PC-3 (cell line): ENCODE measurements around the gene VSTM4. TPM values are rescaled to one million over a fixed set of nuclear protein-coding genes. Genes with fewer than 3 reads are reported as not detected.

Source experiments
- ATAC-seq: fragments of 200-7000 bp; cut with Tn5 transposase; 2 replicates; pipeline ENCODE4 v1.9.1; 2020; ENCODE audit warnings: mild to moderate bottlenecking, moderate library complexity
- BruUV-seq: library from RNA; stranded (reverse); fragments of 400-500 nt; replicated peaks from 2 replicates; lab custom pipeline; 2021; lab: Mats Ljungman, UMichigan
- CTCF ChIA-PET: fragments of 300-600 bp; sonication (Branson Sonifier 250); formaldehyde crosslinking; loops from one replicate; lab custom pipeline; 2022; ENCODE audit warnings: antibody characterized with exemption; lab: Charles Lee
- POLR2A ChIA-PET: fragments of 300-600 bp; sonication (Branson Sonifier 250); formaldehyde crosslinking; loops from one replicate; lab custom pipeline; 2022; ENCODE audit warnings: antibody characterized with exemption; ENCODE audit not compliant: unreplicated experiment; lab: Charles Lee
- DNase-seq: peaks from one replicate; pipeline ENCODE4 v3.0.0-alpha.2; 2015
- H2AFZ ChIP-seq: fragments of 300-600 bp; sonication (generic); 2 replicates; pipeline ENCODE4 v1.6.0; 2016; ENCODE audit warnings: antibody characterized with exemption, low read length
- H3F3A ChIP-seq: fragments of 300-600 bp; sonication (generic); one replicate; pipeline ENCODE4 v1.6.0; 2017; ENCODE audit warnings: antibody characterized with exemption, low read length, control low read depth, mild to moderate bottlenecking; ENCODE audit not compliant: unreplicated experiment
- H3K27ac ChIP-seq: fragments of 300-600 bp; sonication (generic); 2 replicates; pipeline ENCODE4 v1.5.1; 2016; ENCODE audit warnings: mild to moderate bottlenecking, low read length
- H3K27me3 ChIP-seq: fragments of 300-600 bp; sonication (generic); 2 replicates; pipeline ENCODE4 v1.6.1; 2016; ENCODE audit warnings: low read length, mixed read lengths
- H3K36me3 ChIP-seq: fragments of 300-600 bp; sonication (generic); 2 replicates; pipeline ENCODE4 v1.6.1; 2016; ENCODE audit warnings: low read depth, mixed run types, low read length, mixed read lengths
- H3K4me1 ChIP-seq: fragments of 300-600 bp; sonication (generic); 2 replicates; pipeline ENCODE4 v1.5.1; 2016; ENCODE audit warnings: low read length; ENCODE audit not compliant: insufficient read depth
- H3K4me2 ChIP-seq: fragments of 300-600 bp; sonication (generic); 2 replicates; pipeline ENCODE4 v1.6.0; 2016; ENCODE audit warnings: low read length
- H3K4me3 ChIP-seq: fragments of 300-600 bp; sonication (generic); 2 replicates; pipeline ENCODE4 v1.5.1; 2016; ENCODE audit warnings: mild to moderate bottlenecking, low read length, mixed read lengths
- H3K79me2 ChIP-seq: fragments of 300-600 bp; sonication (generic); 2 replicates; pipeline ENCODE4 v1.6.1; 2017; ENCODE audit warnings: low read length, mixed read lengths
- H3K9ac ChIP-seq: fragments of 300-600 bp; sonication (generic); 2 replicates; pipeline ENCODE4 v1.6.0; 2016; ENCODE audit warnings: mild to moderate bottlenecking, low read length
- H3K9me2 ChIP-seq: fragments of 300-600 bp; sonication (generic); replicated peaks from 2 replicates; pipeline ENCODE4 v1.6.1; 2016; ENCODE audit warnings: mixed run types, low read length, mixed read lengths
- H3K9me3 ChIP-seq: fragments of 300-600 bp; sonication (generic); 2 replicates; pipeline ENCODE4 v1.6.1; 2016; ENCODE audit warnings: low read length, mixed read lengths
- H4K20me1 ChIP-seq: fragments of 300-600 bp; sonication (generic); 2 replicates; pipeline ENCODE4 v1.6.1; 2016; ENCODE audit warnings: low read length, mixed read lengths
- EZH2 ChIP-seq: fragments of 300-600 bp; sonication (generic); IDR thresholded peaks from one replicate; pipeline ENCODE4 v1.6.1; 2017; ENCODE audit warnings: antibody characterized with exemption, mild to moderate bottlenecking, low read length; ENCODE audit not compliant: unreplicated experiment
- EZH2phosphoT487 ChIP-seq: fragments of 300-600 bp; sonication (generic); IDR thresholded peaks from 2 replicates; pipeline ENCODE4 v1.6.1; 2018; ENCODE audit warnings: mild to moderate bottlenecking, antibody characterized with exemption, low read length, borderline replicate concordance
- intact Hi-C: fragments of 100-400 bp; cut with micrococcal nuclease; formaldehyde crosslinking; loops from 2 replicates; pipeline ENCODE4 v1.9.0; 2023
- total RNA-seq: library from RNA; depleted of rRNA; stranded (reverse); fragments of >200 nt; gene quantifications from 2 replicates; pipeline ENCODE4 v1.2.3, GENCODE V29; 2014
- TF ChIP-seq, protein P1 (sequence below): fragments of 300-600 bp; sonication (generic); conservative IDR thresholded peaks from 2 replicates; pipeline ENCODE4 v1.5.1; 2017; ENCODE audit warnings: antibody characterized with exemption, low read depth, mild to moderate bottlenecking, low read length

Gene VSTM4
- total RNA-seq, 1 experiment from 2014 or later = not detected

DNA sequence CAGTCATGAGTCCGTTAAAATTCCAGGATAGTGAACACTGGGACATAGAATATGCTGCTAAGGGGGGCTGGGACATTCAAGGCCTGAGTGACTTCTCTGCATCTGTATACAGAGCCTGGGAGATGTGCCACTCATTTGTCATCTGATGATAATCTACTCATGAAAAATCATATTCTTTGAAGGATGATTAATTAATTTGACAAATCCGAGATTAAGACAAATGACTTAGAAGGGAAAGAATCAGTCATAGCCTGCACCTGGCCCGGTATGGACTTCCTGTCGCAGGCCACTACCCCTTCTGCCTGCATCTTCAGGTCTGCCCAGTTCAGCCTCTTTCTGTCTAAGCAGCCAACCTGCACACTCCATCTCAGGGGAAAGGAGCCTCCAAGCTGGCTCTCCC is 37.3 kb upstream of the VSTM4 start:
- no peak overlapping the region for H3K4me3 ChIP-seq
- H3K9me3 ChIP-seq = no peaks in the 10 kb centered on the region
- ChIA-PET CTCF (no interaction called here), POLR2A (no interaction called here)
- H2AFZ ChIP-seq = no peak overlapping the region
- H3K9ac ChIP-seq = no peak overlapping the region
- peaks cover 81% of the 10 kb centered on the region for H3K27me3 ChIP-seq
- H3K9me2 ChIP-seq = no peaks in the 10 kb centered on the region
- H3K4me1 ChIP-seq = no peaks in the 10 kb centered on the region
- H3K36me3 ChIP-seq = no peaks in the 10 kb centered on the region
- H3F3A ChIP-seq = no peaks in the 10 kb centered on the region
- TF ChIP-seq EZH2phosphoT487 (no peak), EZH2 (no peak)
- TF ChIP-seq, protein P1, sequence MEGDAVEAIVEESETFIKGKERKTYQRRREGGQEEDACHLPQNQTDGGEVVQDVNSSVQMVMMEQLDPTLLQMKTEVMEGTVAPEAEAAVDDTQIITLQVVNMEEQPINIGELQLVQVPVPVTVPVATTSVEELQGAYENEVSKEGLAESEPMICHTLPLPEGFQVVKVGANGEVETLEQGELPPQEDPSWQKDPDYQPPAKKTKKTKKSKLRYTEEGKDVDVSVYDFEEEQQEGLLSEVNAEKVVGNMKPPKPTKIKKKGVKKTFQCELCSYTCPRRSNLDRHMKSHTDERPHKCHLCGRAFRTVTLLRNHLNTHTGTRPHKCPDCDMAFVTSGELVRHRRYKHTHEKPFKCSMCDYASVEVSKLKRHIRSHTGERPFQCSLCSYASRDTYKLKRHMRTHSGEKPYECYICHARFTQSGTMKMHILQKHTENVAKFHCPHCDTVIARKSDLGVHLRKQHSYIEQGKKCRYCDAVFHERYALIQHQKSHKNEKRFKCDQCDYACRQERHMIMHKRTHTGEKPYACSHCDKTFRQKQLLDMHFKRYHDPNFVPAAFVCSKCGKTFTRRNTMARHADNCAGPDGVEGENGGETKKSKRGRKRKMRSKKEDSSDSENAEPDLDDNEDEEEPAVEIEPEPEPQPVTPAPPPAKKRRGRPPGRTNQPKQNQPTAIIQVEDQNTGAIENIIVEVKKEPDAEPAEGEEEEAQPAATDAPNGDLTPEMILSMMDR = no peak
- no peaks in the 10 kb centered on the region for H3K79me2 ChIP-seq
- no TSS peak for BruUV-seq
- no peak for DNase-seq
- intact Hi-C loops = no loop called here
- H3K4me2 ChIP-seq = no peak overlapping the region
- ATAC-seq = no peak
- no peaks in the 10 kb centered on the region for H4K20me1 ChIP-seq
- H3K27ac ChIP-seq = no peak overlapping the region

GRCh38 chr10:49152037-49152436 is 36.7 kb upstream of the VSTM4 start:
- Histone ChIP-seq H3F3A (no peaks in the 10 kb centered on the region), H3K9me2 (no peaks in the 10 kb centered on the region), H3K36me3 (no peaks in the 10 kb centered on the region), H2AFZ (no peak overlapping the region), H3K27me3 (peaks cover 75% of the 10 kb centered on the region), H4K20me1 (no peaks in the 10 kb centered on the region), H3K4me1 (no peaks in the 10 kb centered on the region), H3K27ac (no peak overlapping the region), H3K79me2 (no peaks in the 10 kb centered on the region), H3K4me3 (no peak overlapping the region), H3K9me3 (no peaks in the 10 kb centered on the region), H3K9ac (no peak overlapping the region), H3K4me2 (no peak overlapping the region)
- BruUV-seq = no TSS peak
- intact Hi-C loops = no loop called here
- no peak for ATAC-seq
- ChIA-PET CTCF (no interaction called here), POLR2A (no interaction called here)
- DNase-seq = no peak
- TF ChIP-seq EZH2 = no peak
- TF ChIP-seq, protein P1 = no peak
- no peak for TF ChIP-seq EZH2phosphoT487

DNA sequence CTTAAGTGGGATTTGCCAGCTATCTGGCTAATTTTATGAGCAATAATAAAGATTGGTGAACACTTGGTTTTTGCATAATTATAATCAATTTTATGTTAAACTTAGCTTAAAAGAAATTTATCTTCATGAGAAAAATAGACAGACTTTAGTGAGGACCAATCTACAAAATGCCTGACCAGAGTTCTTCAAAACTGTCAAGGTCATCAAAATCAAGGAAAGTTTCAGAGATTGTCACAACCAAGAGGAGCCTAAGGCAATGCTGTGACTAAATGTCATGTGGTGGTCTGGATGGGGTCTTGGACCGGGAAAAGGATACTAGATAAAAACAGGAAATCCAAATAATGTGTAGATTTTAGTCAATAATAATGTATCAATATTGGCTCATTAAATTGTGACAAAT is 36.2 kb upstream of the VSTM4 start:
- ATAC-seq = no peak

More for the DNA sequence above, 36.2 kb upstream of the VSTM4 start:
- peaks cover 70% of the 10 kb centered on the region for H3K27me3 ChIP-seq
- no peaks in the 10 kb centered on the region for H3K79me2 ChIP-seq
- no peaks in the 10 kb centered on the region for H3K4me1 ChIP-seq
- no peak overlapping the region for H3K4me3 ChIP-seq
- no peak overlapping the region for H3K9ac ChIP-seq
- H3K4me2 ChIP-seq = no peak overlapping the region
- ChIA-PET POLR2A (no interaction called here), CTCF (no interaction called here)
- no peak overlapping the region for H3K27ac ChIP-seq
- intact Hi-C loops = no loop called here
- no peaks in the 10 kb centered on the region for H3K9me3 ChIP-seq
- no peaks in the 10 kb centered on the region for H3F3A ChIP-seq
- TF ChIP-seq, protein P1 = no peak
- TF ChIP-seq EZH2 (no peak), EZH2phosphoT487 (no peak)
- BruUV-seq = no TSS peak
- DNase-seq = no peak
- no peaks in the 10 kb centered on the region for H4K20me1 ChIP-seq
- H2AFZ ChIP-seq = no peak overlapping the region
- H3K9me2 ChIP-seq = no peaks in the 10 kb centered on the region
- H3K36me3 ChIP-seq = no peaks in the 10 kb centered on the region
